ENCODE data around the gene STRADB. TPM values are rescaled to one million over a fixed set of nuclear protein-coding genes. Genes with fewer than 3 reads are reported as not detected.

The STRADB gene
- total RNA-seq, 2 experiments from 2014 or later, result 25.1 to 27.9 TPM

Other genes starting within 250 kb of the STRADB start
- 10 to 100 TPM; 73.6 to 77.7 TPM for gene CASP8, start 191.2 kb upstream of the STRADB start, total RNA-seq
- 1 to 10 TPM; 2.5 to 4.4 TPM for gene FLACC1, start 94.4 kb upstream of the STRADB start, total RNA-seq
- 10 to 100 TPM; 54.9 to 58.3 TPM for gene TRAK2, start 282 bp upstream of the STRADB start, total RNA-seq
- 10 to 100 TPM; 20.0 to 22.5 TPM for gene TMEM237, start 191.8 kb downstream of the STRADB start, total RNA-seq
- gene MPP4, start 246.9 kb downstream of the STRADB start, total RNA-seq, result not detected

Data from activated CD4-positive, alpha-beta T cell treated with anti-CD3 and anti-CD28 coated beads, Interleukin-2, amount 10 ng/mL, durations not matched to agents 7 days and 5 days (primary cell).